ENCODE measurements around the gene PUS1. TPM values are rescaled to one million over a fixed set of nuclear protein-coding genes. Genes with fewer than 3 reads are reported as not detected.
"Not testable (repeated sequence)": the region's sequence is repeated elsewhere in the genome, so short reads cannot be mapped to it uniquely, and the experiment has no call there.

PUS1 gene
- total and polyA plus RNA-seq, 12 donors: 5.1 to 17.4 (median 7.8) TPM

DNA sequence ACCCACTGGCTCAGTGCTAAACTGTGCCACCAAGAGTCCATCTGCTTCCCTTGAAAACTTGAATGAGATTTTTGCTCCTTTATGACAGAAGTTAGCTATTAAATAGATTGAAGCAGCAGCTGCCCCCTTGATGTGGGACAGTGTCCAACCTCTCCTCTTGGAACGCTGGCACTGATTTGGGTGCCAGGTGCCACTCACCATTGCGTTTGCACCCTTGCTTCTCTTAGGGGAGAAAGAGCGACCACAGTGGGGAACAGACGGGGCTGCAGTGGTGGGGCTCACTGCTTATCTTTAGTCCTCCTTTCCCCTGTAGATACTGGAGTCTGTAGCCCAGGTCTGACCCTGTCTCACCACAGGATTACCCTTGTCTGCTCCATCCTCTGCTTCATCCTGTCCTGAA, 30.0 kb downstream of the PUS1 start:
- intact Hi-C loops (cut with DNase I): no loop called here
- H3K9me3 ChIP-seq: no peaks in the 10 kb centered on the region
- peaks cover 12 to 49% (median 32%) of the 10 kb centered on the region in 9 donors for H3K4me1 ChIP-seq
- no peak overlapping the region for H3K4me3 ChIP-seq
- ATAC-seq: peak in 1 of 8 donors; percentile 18
- no peak for DNase-seq
- no peak overlapping the region for H3K27ac ChIP-seq
- H3K27me3 ChIP-seq: no peaks in the 10 kb centered on the region
- TF ChIP-seq, protein P1, sequence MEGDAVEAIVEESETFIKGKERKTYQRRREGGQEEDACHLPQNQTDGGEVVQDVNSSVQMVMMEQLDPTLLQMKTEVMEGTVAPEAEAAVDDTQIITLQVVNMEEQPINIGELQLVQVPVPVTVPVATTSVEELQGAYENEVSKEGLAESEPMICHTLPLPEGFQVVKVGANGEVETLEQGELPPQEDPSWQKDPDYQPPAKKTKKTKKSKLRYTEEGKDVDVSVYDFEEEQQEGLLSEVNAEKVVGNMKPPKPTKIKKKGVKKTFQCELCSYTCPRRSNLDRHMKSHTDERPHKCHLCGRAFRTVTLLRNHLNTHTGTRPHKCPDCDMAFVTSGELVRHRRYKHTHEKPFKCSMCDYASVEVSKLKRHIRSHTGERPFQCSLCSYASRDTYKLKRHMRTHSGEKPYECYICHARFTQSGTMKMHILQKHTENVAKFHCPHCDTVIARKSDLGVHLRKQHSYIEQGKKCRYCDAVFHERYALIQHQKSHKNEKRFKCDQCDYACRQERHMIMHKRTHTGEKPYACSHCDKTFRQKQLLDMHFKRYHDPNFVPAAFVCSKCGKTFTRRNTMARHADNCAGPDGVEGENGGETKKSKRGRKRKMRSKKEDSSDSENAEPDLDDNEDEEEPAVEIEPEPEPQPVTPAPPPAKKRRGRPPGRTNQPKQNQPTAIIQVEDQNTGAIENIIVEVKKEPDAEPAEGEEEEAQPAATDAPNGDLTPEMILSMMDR (IDR thresholded peaks at IDR 0.05): no peak
- 51 to 64% methylated on average over 4 of the region's 4 CpGs for WGBS, 2 donors
- peaks cover 0 to 36% (median 8%) of the 10 kb centered on the region in 9 donors for H3K36me3 ChIP-seq

DNA sequence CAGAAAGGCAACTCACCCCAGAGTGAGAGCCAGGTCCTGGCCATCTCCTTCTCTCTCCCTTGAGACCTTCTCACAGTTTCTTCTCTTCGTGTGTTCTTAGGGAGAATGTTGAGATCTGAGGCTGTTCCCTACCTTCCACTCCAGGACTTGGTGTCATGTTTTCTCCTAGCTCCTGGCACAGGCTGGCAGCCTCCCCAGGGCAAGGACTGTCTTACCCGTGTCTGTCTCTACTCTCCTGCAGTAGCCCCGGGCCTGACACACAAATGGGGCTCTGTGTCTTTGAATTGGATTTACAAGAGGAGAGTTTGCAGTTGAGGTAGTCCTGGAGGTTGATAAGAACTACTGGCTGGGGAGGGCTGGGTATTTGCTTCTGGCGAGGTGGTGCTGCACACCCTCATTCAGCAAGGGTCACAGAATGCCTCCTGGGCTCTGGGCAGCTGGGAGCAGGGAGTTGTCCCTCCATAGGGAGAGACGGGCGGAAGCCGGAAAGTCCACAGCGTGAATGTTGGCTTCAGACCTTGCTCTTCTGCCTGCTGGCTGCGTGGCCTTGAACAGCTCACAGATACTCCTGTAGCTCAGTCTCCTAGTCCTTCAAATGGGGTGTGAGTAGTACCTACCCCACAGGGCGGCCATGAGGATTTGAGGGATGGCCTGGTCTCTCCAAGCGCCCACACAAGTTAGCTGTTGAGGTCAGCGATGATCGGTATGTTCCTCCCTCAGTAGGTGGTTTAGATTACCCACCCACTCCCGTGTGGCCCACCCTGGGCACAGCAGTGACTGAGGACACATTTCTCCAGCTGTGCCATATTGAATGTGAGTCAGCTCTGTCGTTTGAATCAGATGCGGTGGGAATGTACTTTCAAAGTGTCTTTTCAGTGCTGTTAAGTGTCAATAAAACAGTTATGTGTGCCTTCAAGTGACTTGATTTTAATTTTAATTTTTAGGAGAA, 30.8 kb downstream of the PUS1 start:
- no peak for DNase-seq
- 61 to 70% methylated on average over 16 of the region's 16 CpGs for WGBS, 2 donors
- Histone ChIP-seq H3K27ac (peak overlapping the region in 1 of 10 donors; percentile 11), H3K4me1 (peaks cover 12 to 56% (median 37%) of the 10 kb centered on the region in 9 donors), H3K9me3 (no peaks in the 10 kb centered on the region), H3K36me3 (peaks cover 0 to 36% (median 8%) of the 10 kb centered on the region in 9 donors), H3K27me3 (no peaks in the 10 kb centered on the region), H3K4me3 (no peak overlapping the region)
- peak in 6 of 8 donors; percentile 19 to 47 (median 38) for ATAC-seq
- TF ChIP-seq, protein P1 (IDR thresholded peaks at IDR 0.05): no peak
- intact Hi-C loops (cut with DNase I): no loop called here

DNA sequence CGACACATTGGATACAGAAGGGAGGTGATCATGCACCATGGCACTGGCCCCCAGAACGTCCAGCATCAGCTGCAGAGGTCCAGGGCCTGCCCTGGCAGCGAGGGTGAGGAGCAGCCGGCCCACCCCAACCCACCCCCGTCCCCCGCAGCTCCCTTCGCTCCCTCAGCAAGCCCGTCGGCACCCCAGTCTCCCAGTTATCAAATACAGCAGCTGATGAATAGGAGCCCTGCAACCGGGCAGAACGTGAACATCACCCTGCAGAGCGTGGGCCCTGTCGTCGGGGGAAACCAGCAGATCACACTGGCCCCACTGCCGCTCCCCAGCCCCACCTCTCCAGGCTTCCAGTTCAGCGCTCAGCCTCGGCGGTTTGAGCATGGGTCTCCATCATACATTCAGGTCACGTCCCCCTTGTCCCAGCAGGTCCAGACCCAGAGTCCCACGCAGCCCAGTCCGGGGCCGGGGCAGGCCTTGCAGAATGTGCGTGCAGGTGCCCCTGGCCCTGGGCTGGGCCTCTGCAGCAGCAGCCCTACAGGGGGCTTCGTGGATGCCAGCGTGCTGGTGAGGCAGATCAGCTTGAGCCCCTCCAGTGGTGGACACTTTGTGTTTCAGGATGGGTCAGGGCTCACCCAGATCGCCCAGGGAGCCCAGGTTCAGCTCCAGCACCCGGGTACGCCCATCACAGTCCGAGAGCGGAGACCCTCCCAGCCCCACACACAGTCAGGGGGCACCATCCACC, 31.7 kb downstream of the PUS1 start:
- peak in 1 of 8 donors; percentile 35 for ATAC-seq
- intact Hi-C loops (cut with DNase I); H3K27me3 ChIP-seq; H3K4me3 ChIP-seq; H3K9me3 ChIP-seq; H3K27ac ChIP-seq; DNase-seq: not testable (repeated sequence)
- Histone ChIP-seq H3K36me3 (peaks cover 0 to 36% (median 8%) of the 10 kb centered on the region in 9 donors), H3K4me1 (peaks cover 12 to 55% (median 36%) of the 10 kb centered on the region in 9 donors)
- WGBS, 2 donors: 89 to 91% methylated on average over 18 to 22 of the region's 30 CpGs

DNA sequence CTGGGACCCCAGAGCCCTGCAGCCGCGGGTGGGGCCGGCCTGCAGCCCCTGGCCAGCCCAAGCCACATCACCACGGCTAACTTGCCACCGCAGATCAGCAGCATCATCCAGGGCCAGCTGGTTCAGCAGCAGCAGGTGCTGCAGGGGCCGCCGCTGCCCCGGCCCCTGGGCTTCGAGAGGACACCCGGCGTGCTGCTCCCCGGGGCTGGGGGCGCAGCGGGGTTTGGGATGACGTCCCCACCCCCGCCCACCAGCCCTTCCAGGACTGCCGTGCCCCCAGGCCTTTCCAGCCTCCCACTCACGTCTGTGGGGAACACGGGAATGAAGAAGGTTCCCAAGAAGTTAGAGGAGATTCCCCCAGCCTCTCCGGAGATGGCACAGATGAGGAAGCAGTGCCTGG, 32.3 kb downstream of the PUS1 start:
- H3K27ac ChIP-seq; intact Hi-C loops (cut with DNase I); DNase-seq; H3K4me3 ChIP-seq; H3K27me3 ChIP-seq; H3K9me3 ChIP-seq: not testable (repeated sequence)
- 93 to 95% methylated on average over 8 to 10 of the region's 20 CpGs for WGBS, 2 donors
- Histone ChIP-seq H3K4me1 (peaks cover 12 to 49% (median 30%) of the 10 kb centered on the region in 9 donors), H3K36me3 (peaks cover 0 to 36% (median 8%) of the 10 kb centered on the region in 9 donors)
- ATAC-seq: peak in 1 of 8 donors; percentile 54

DNA sequence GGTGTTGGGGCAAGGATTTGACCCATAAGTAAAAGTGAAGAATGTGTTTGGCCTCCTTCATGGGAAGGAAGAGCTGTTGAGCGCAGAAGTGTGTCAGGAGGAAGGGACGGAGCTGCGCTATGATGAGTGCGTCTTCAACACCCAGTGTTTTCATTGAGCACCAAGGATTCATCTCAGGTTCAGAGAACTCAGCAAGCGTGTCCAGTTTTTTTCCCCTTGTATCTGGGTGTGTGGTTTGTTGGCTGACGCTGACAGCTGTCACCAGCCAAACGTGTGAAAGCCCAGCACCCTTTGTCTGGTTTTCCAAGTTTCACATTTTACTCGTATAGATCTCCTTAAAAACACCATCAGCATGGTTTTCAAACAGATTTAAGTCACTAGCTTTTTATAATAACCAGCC, 33.0 kb downstream of the PUS1 start:
- Histone ChIP-seq H3K36me3 (peaks cover 0 to 36% (median 8%) of the 10 kb centered on the region in 9 donors), H3K27me3 (no peaks in the 10 kb centered on the region), H3K27ac (no peak overlapping the region), H3K9me3 (no peaks in the 10 kb centered on the region), H3K4me3 (no peak overlapping the region), H3K4me1 (peaks cover 12 to 45% (median 30%) of the 10 kb centered on the region in 9 donors)
- ATAC-seq (peak in 6 of 8 donors; percentile 26 to 82 (median 77)), DNase-seq (no peak)
- WGBS, 2 donors: 56 to 59% methylated on average over 8 of the region's 8 CpGs
- intact Hi-C loops (cut with DNase I): no loop called here
- TF ChIP-seq, protein P1 (IDR thresholded peaks at IDR 0.05): no peak

All from heart right ventricle (tissue), 16 donors.